ENCODE results near the gene USPL1. TPM values are rescaled to one million over a fixed set of nuclear protein-coding genes. Genes with fewer than 3 reads are reported as not detected.

Gene USPL1
- total RNA-seq, 1 experiment from 2014 or later: 6.0 TPM

DNA sequence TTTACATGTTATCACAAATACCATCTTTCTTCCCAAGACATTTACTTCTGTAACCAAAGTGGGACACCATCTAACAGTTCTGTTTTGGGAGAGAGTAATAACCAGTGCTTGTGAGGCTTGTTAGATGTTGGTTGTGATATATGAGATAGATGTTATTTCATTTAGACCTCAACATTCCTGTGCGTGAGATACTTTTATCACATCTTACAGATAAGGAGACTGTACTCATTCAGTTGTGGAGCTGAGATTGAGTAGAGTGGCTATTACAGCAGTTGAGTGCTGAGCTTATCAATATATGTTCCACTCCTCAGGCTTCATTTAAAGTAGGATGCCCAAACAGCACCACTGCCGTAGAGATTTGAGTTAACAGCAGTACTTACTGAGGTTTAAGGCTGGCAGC is 43.1 kb downstream of the USPL1 start:
- H3K9me3 ChIP-seq (ENCODE audit: low read length): no peaks in the 10 kb centered on the region
- BruUV-seq (replicated peaks): no TSS peak
- no peak overlapping the region for H3K4me3 ChIP-seq (ENCODE audit: low read length)
- no peak for ATAC-seq
- H2AFZ ChIP-seq (ENCODE audit: low read length): no peak overlapping the region
- H3K79me2 ChIP-seq (ENCODE audit: low read length): no peaks in the 10 kb centered on the region
- peaks cover 26% of the 10 kb centered on the region; the same call in 1 of the 2 replicates for H3K36me3 ChIP-seq (ENCODE audit: low read depth, low read length)
- ChIA-PET POLR2A (ENCODE audit: unreplicated experiment) (no interaction called here), CTCF (no interaction called here)
- TF ChIP-seq EZH2 (IDR thresholded peaks at IDR 0.05; ENCODE audit: low read length, unreplicated experiment) (no peak), EZH2phosphoT487 (IDR thresholded peaks at IDR 0.05; ENCODE audit: borderline replicate concordance, low read length) (no peak)
- TF ChIP-seq, protein P1, sequence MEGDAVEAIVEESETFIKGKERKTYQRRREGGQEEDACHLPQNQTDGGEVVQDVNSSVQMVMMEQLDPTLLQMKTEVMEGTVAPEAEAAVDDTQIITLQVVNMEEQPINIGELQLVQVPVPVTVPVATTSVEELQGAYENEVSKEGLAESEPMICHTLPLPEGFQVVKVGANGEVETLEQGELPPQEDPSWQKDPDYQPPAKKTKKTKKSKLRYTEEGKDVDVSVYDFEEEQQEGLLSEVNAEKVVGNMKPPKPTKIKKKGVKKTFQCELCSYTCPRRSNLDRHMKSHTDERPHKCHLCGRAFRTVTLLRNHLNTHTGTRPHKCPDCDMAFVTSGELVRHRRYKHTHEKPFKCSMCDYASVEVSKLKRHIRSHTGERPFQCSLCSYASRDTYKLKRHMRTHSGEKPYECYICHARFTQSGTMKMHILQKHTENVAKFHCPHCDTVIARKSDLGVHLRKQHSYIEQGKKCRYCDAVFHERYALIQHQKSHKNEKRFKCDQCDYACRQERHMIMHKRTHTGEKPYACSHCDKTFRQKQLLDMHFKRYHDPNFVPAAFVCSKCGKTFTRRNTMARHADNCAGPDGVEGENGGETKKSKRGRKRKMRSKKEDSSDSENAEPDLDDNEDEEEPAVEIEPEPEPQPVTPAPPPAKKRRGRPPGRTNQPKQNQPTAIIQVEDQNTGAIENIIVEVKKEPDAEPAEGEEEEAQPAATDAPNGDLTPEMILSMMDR (conservative IDR thresholded peaks at IDR 0.05; ENCODE audit: low read depth, low read length): no peak
- H3F3A ChIP-seq (ENCODE audit: low read length, unreplicated experiment): no peaks in the 10 kb centered on the region
- intact Hi-C loops (cut with micrococcal nuclease): no loop called here
- no peak for DNase-seq
- H3K4me1 ChIP-seq (ENCODE audit: insufficient read depth, low read length): no peaks in the 10 kb centered on the region
- H3K27me3 ChIP-seq (ENCODE audit: low read length): no peaks in the 10 kb centered on the region
- H3K9ac ChIP-seq (ENCODE audit: low read length): no peak overlapping the region
- H3K4me2 ChIP-seq (ENCODE audit: low read length): no peak overlapping the region
- no peaks in the 10 kb centered on the region for H3K9me2 ChIP-seq (replicated peaks; ENCODE audit: low read length)
- H4K20me1 ChIP-seq (ENCODE audit: low read length): no peaks in the 10 kb centered on the region
- H3K27ac ChIP-seq (ENCODE audit: low read length): no peak overlapping the region

DNA sequence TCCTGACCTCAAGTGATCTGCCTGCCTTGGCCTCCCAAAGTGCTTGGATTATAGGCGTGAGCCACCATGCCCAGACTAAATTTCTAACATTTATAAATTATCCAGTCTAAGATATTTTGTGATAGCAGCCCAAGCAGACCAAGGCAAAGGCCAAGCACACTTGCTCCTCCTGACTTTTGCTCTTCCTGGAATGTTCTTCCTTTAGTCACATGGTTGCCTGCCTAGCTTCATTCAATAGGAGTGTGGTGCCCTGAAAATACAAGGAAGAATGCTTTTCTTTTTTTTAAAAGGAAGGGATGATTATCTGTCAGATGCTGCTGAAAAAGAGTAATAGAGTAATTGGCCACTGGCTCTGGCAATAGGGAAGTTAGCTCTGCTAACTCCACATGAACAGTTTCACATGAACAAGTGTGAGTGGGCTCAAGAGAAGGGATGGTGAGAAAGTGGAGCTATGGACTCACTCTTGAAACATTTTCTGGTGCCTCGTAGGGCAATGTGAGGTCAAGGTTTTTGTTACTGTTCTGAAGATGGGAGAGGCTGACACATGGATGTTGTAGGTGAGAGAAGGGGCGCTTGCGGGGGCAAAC is 47.1 kb downstream of the USPL1 start:
- CTCF ChIA-PET: no interaction called here
- Histone ChIP-seq H3F3A (ENCODE audit: low read length, unreplicated experiment) (no peaks in the 10 kb centered on the region), H3K9me3 (ENCODE audit: low read length) (no peaks in the 10 kb centered on the region), H3K4me1 (ENCODE audit: insufficient read depth, low read length) (no peaks in the 10 kb centered on the region), H3K27ac (ENCODE audit: low read length) (no peak overlapping the region), H3K4me2 (ENCODE audit: low read length) (no peak overlapping the region), H3K9me2 (replicated peaks; ENCODE audit: low read length) (no peaks in the 10 kb centered on the region), H3K79me2 (ENCODE audit: low read length) (no peaks in the 10 kb centered on the region), H3K36me3 (ENCODE audit: low read depth, low read length) (no peaks in the 10 kb centered on the region), H3K9ac (ENCODE audit: low read length) (no peak overlapping the region), H2AFZ (ENCODE audit: low read length) (no peak overlapping the region), H4K20me1 (ENCODE audit: low read length) (no peaks in the 10 kb centered on the region), H3K27me3 (ENCODE audit: low read length) (no peaks in the 10 kb centered on the region), H3K4me3 (ENCODE audit: low read length) (no peak overlapping the region)
- POLR2A ChIA-PET (ENCODE audit: unreplicated experiment): no interaction called here
- BruUV-seq (replicated peaks): no TSS peak
- intact Hi-C loops (cut with micrococcal nuclease): no loop called here
- ATAC-seq: no peak
- no peak for DNase-seq
- TF ChIP-seq EZH2phosphoT487 (IDR thresholded peaks at IDR 0.05; ENCODE audit: borderline replicate concordance, low read length) (no peak), EZH2 (IDR thresholded peaks at IDR 0.05; ENCODE audit: low read length, unreplicated experiment) (no peak)
- TF ChIP-seq, protein P1 (conservative IDR thresholded peaks at IDR 0.05; ENCODE audit: low read depth, low read length): no peak

DNA sequence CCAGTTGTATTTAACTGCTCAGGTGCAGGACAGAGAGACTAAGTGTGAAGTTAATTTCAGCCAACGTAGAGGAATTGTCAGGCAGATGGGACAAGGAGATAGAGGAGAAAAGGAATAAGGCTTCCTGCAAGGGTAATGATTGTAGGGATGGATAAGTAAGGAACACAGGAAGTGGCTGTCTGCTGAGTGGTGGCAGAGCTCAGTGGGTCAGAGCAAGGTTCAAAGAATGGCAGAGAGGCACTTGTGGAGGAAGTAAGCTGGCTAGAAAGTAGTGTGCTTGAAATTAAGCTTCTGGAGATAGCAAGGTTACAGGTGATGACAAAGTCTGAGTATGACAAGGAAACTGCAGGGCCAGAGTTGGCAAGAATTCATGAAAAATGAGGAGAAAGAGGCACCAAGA is 47.9 kb downstream of the USPL1 start:
- TF ChIP-seq EZH2 (IDR thresholded peaks at IDR 0.05; ENCODE audit: low read length, unreplicated experiment) (no peak), EZH2phosphoT487 (IDR thresholded peaks at IDR 0.05; ENCODE audit: borderline replicate concordance, low read length) (no peak)
- TF ChIP-seq, protein P1 (conservative IDR thresholded peaks at IDR 0.05; ENCODE audit: low read depth, low read length): no peak
- H3K79me2 ChIP-seq (ENCODE audit: low read length): no peaks in the 10 kb centered on the region
- no peaks in the 10 kb centered on the region for H3K9me3 ChIP-seq (ENCODE audit: low read length)
- H3K36me3 ChIP-seq (ENCODE audit: low read depth, low read length): no peaks in the 10 kb centered on the region
- H2AFZ ChIP-seq (ENCODE audit: low read length): no peak overlapping the region
- H3F3A ChIP-seq (ENCODE audit: low read length, unreplicated experiment): no peaks in the 10 kb centered on the region
- POLR2A ChIA-PET (ENCODE audit: unreplicated experiment): no interaction called here
- intact Hi-C loops (cut with micrococcal nuclease): no loop called here
- H3K9me2 ChIP-seq (replicated peaks; ENCODE audit: low read length): no peaks in the 10 kb centered on the region
- no peak overlapping the region for H3K4me3 ChIP-seq (ENCODE audit: low read length)
- no peaks in the 10 kb centered on the region for H3K4me1 ChIP-seq (ENCODE audit: insufficient read depth, low read length)
- no peak overlapping the region for H3K9ac ChIP-seq (ENCODE audit: low read length)
- H3K27me3 ChIP-seq (ENCODE audit: low read length): no peaks in the 10 kb centered on the region
- no peak for DNase-seq
- no peak overlapping the region for H3K27ac ChIP-seq (ENCODE audit: low read length)
- BruUV-seq (replicated peaks): no TSS peak
- CTCF ChIA-PET: no interaction called here
- ATAC-seq: no peak
- no peaks in the 10 kb centered on the region for H4K20me1 ChIP-seq (ENCODE audit: low read length)
- H3K4me2 ChIP-seq (ENCODE audit: low read length): no peak overlapping the region
